HG02759 (cell line): ENCODE data around the gene RNF182.
"Not testable (repeated sequence)": the region's sequence is repeated elsewhere in the genome, so short reads cannot be mapped to it uniquely, and the experiment has no call there.

Source experiments
- ATAC-seq: cut with Tn5 transposase; IDR thresholded peaks from one replicate; pipeline ENCODE4 v1.9.1; 2021; ENCODE audit warnings: mild to moderate bottlenecking, moderate library complexity; ENCODE audit not compliant: unreplicated experiment

RNF182 gene

GRCh38 chr6:13924949-13925881, at the start of gene RNF182:
Gene RNF182, plus strand, starts transcription at chr6:13924952. Its CDS starts 52,168 bp downstream, at chr6:13977120.
- no peak for ATAC-seq

- no peak for ATAC-seq
Measured at GRCh38 chr6:13877051-13877450, 47.7 kb upstream of the RNF182 start.

- ATAC-seq: not testable (repeated sequence)
Measured at GRCh38 chr6:13880061-13880663, 44.6 kb upstream of the RNF182 start.

GRCh38 chr6:13881621-13882165, 43.1 kb upstream of the RNF182 start:
- ATAC-seq: no peak

GRCh38 chr6:13883966-13884365, 40.8 kb upstream of the RNF182 start:
- ATAC-seq: no peak

GRCh38 chr6:13884397-13884796, 40.4 kb upstream of the RNF182 start:
- ATAC-seq: no peak

- no peak for ATAC-seq
Measured at GRCh38 chr6:13885601-13886000, 39.2 kb upstream of the RNF182 start.

- no peak for ATAC-seq
Measured at GRCh38 chr6:13886949-13887348, 37.8 kb upstream of the RNF182 start.

- no peak for ATAC-seq
Measured at GRCh38 chr6:13892017-13892645, 32.6 kb upstream of the RNF182 start.

- no peak for ATAC-seq
Measured at GRCh38 chr6:13902922-13903321, 21.8 kb upstream of the RNF182 start.

GRCh38 chr6:13903364-13903763, 21.4 kb upstream of the RNF182 start:
- no peak for ATAC-seq

GRCh38 chr6:13907001-13907350, 17.8 kb upstream of the RNF182 start:
- no peak for ATAC-seq

GRCh38 chr6:13907614-13908215, 17.0 kb upstream of the RNF182 start:
- no peak for ATAC-seq

- ATAC-seq: no peak
Measured at GRCh38 chr6:13908955-13909381, 15.8 kb upstream of the RNF182 start.

GRCh38 chr6:13910443-13910842, 14.3 kb upstream of the RNF182 start:
- no peak for ATAC-seq

GRCh38 chr6:13911337-13911736, 13.4 kb upstream of the RNF182 start:
- no peak for ATAC-seq

- no peak for ATAC-seq
Measured at GRCh38 chr6:13913226-13914001, 11.3 kb upstream of the RNF182 start.

GRCh38 chr6:13914351-13914750, 10.4 kb upstream of the RNF182 start:
- ATAC-seq: no peak

- ATAC-seq: no peak
Measured at GRCh38 chr6:13915561-13916229, 9.1 kb upstream of the RNF182 start.
